LNCaP clone FGC (cell line): ENCODE data around the gene FDPS.

ENCODE experiments used
- DNase-seq: peaks from one replicate; pipeline ENCODE4 v3.0.0-alpha.2; 2011; ENCODE audit warnings: low read depth
- H3K4me3 ChIP-seq: 2 replicates; pipeline ENCODE4 v1.5.1; 2011; ENCODE audit warnings: mild to moderate bottlenecking, low read depth, low read length, control low read depth
- TF ChIP-seq, protein P1 (sequence below): IDR thresholded peaks from 2 replicates; pipeline ENCODE4 v1.5.1; 2012; ENCODE audit warnings: mild to moderate bottlenecking; ENCODE audit not compliant: control insufficient read depth, insufficient read depth; ENCODE audit errors: extremely low read depth

FDPS gene

DNA sequence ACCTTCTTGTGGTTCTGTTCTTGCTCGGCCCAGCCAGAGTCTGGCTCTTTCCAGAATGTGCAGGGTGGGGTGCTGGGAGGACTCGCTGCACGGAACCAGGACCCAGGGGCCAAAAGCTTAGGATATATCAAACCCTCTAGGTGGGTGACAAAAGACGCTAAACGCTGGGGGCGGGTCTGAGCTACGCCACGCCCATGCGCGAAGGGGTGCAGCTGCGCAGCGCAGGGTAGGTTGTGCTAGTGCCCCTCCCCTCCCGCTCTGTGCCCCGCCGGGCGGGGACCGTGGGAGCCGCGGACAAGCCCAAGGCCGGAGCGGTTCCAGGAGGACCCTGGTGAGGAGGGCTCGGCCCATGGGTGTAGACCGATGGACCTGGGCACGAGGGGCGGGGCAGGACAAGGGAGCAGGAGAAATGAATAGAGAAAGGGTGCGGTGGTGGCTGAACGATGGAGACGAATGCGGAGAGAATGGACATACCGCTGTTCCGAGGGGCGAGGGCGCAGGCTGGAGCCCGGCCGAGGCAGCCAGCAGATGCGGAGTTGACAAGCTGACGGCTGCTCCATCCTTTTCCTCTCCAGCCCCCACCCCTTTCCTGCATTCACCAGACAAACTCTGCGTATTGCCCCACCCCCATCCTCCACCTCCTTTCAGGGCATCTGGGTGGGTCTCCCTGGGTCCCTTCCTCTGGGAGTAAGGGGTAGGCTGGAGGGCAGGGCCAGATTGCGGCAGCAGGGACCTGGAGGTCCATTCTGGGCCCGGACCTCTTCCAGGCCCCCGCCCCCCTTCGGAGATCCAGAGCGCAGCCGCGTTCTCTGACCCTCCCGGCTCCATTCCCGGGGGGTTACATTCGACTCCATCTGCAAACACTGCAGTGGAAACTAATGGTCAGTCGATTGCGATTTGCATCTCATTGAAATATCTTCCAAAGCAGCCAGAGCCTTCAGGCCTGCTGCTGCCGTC lies 12.3 kb downstream of the FDPS start, which contains the start of gene RUSC1:
RUSC1 (plus strand) TSS at position 234 of the 957 bp plus-strand sequence. CDS start 880 bp downstream, outside the sequence.
- no peak for DNase-seq
- TF ChIP-seq, protein P1, sequence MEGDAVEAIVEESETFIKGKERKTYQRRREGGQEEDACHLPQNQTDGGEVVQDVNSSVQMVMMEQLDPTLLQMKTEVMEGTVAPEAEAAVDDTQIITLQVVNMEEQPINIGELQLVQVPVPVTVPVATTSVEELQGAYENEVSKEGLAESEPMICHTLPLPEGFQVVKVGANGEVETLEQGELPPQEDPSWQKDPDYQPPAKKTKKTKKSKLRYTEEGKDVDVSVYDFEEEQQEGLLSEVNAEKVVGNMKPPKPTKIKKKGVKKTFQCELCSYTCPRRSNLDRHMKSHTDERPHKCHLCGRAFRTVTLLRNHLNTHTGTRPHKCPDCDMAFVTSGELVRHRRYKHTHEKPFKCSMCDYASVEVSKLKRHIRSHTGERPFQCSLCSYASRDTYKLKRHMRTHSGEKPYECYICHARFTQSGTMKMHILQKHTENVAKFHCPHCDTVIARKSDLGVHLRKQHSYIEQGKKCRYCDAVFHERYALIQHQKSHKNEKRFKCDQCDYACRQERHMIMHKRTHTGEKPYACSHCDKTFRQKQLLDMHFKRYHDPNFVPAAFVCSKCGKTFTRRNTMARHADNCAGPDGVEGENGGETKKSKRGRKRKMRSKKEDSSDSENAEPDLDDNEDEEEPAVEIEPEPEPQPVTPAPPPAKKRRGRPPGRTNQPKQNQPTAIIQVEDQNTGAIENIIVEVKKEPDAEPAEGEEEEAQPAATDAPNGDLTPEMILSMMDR: no peak
- no peak within 1 kb of the TSS for H3K4me3 ChIP-seq

DNA sequence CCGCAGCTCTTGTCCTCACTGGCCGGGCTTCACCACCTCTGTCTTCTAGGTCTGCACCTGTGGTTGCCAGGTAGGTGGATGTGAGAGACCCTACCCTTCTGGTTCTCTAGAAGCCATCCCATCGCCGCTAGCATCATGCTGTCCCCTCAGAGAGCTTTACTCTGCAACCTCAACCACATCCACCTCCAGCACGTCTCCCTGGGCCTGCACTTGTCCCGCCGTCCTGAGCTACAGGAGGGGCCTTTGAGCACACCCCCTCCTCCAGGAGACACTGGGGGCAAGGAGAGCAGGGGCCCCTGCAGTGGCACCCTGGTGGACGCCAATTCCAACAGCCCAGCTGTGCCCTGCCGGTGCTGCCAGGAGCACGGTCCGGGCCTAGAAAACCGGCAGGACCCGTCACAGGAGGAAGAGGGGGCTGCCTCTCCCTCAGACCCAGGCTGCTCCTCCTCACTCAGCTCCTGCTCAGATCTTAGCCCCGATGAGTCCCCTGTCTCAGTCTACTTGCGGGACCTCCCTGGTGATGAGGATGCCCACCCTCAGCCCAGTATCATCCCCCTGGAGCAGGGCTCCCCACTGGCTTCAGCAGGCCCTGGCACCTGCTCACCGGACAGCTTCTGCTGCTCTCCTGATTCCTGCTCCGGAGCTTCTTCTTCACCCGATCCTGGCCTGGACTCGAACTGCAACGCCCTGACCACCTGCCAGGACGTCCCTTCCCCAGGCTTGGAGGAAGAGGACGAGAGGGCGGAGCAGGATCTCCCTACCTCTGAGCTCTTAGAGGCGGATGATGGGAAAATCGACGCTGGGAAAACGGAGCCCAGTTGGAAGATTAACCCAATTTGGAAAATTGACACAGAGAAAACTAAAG lies 13.2 kb downstream of the FDPS start:
- H3K4me3 ChIP-seq: no peak overlapping the region
- TF ChIP-seq, protein P1: no peak
- DNase-seq: no peak

DNA sequence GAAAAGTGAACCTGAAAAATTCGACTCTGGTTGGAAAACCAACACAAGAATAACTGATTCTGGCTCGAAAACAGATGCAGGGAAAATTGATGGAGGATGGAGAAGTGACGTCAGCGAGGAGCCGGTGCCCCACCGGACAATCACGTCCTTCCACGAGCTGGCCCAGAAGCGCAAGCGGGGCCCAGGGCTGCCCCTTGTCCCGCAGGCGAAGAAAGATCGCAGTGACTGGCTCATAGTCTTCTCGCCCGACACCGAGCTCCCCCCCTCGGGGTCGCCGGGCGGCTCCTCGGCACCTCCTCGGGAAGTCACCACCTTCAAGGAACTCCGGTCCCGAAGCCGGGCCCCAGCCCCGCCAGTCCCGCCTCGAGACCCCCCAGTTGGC lies 13.9 kb downstream of the FDPS start:
- no peak for DNase-seq
- TF ChIP-seq, protein P1: no peak
- peak overlapping the region; percentile 95; the same call in 1 of the 2 replicates for H3K4me3 ChIP-seq

DNA sequence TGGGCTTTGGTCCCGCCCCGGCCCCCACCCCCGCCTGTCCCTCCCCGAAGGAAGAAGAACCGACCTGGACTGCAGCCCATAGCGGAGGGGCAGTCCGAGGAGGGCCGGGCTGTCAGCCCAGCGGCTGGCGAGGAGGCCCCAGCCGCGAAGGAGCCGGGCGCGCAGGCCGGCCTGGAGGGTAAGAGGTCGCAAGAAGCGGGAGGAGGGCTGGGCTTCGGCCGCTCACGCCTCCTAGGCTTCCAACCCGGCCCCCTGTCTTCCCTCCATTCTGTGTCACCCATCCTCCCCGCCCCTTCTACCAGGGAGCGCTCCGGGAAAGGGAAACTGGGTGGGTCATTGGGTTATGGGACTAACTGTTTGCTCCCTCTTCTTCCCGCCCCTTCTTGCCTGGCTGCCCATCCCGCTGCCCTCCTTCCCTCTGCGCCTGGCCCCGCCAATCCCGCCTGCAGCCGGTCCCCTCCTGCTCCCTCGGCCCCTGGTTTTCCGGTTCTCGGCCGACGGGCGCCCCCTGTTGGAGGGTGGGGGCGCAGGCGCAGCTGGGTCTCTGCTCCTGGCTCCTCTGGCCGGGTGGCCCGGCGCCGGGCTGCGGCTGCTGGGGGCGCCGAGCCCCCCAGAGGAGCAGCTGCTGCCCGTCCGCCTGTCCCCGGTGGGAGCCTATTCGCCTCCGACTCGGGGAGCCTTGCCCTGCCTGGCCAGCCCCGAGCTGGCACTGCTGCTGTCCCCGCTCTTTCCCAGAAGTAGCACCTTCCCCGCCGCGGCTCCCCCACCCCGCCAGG lies 14.5 kb downstream of the FDPS start:
- peak overlapping the region; percentile 95 for H3K4me3 ChIP-seq
- TF ChIP-seq, protein P1: peak; percentile 94
- no peak for DNase-seq

DNA sequence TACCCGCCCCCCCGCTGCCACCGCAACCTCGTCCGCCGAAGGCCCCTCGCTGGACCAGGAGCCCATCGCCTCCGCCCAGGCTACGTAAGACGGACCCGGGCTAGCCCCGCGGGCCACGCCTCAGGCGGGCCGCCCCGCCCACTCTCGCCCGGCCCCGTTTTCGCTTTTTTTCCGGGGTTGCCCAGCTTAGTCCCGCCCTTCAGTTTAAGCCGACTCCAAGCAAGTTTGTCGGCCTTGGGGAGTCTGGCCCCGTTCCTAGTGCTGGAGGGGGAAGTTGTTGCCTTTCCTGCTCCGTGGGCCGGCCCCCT lies 15.0 kb downstream of the FDPS start:
- peak overlapping the region; percentile 95 for H3K4me3 ChIP-seq
- peak; percentile 70 for DNase-seq
- TF ChIP-seq, protein P1: no peak

DNA sequence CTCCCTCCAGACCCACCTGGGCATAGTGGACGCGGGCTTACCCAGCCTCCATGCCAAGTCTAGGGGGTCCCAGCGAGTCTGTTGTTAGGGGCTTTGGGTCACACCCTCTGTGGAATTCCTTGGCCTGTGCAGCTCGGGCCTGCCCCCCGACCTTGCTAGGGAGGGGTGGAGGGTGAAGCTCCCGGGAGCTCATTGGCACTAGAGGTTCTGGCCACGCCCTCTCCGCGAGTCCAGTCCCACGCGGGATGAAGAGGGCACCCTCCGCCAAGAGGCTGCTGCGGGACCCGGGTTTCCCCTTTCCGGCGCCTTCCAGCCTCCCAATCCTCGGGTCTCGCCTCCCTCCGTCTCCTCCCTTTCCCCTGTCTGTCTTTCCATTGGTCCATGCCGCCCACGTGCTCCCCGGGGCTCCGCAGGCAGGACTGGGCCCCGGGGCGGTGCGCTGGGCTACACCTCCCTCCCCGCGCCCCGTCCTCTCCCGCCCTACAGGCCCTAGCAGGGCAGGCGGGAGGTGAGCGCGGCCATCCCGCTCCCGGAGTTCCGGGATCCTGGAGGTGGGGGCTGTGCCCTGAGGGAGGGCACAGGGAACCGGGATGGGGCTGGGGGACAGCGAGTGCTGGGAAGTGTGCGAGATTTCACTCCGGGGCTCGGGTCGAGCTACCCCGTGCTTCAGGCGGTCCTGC lies 15.5 kb downstream of the FDPS start:
- peak; percentile 91 for DNase-seq
- peak overlapping the region; percentile 95 for H3K4me3 ChIP-seq
- TF ChIP-seq, protein P1: no peak
